Activated T-cell treated with anti-CD3 and anti-CD28 coated beads, Interleukin-2, amount 50 U/mL, for 72 hours (primary cell): ENCODE data around the gene BRCC3. TPM values are rescaled to one million over a fixed set of nuclear protein-coding genes. Genes with fewer than 3 reads are reported as not detected.
A peak's percentile ranks its signal among the peaks of the same experiment; 100 is the strongest.

Experiments
- ATAC-seq, 2 donors: fragments of 150-1000 bp; cut with Tn5 transposase; replicated peaks in 1 of 2; 2 replicates each; pipeline ENCODE4 v1.10.0; 2021; ENCODE audit warnings: moderate library complexity in 2 of 2, mild to moderate bottlenecking in 1 of 2
- DNase-seq, 2 donors: peaks; one replicate each; pipeline ENCODE4 v3.0.0; 2021 to 2022; ENCODE audit warnings: mixed read lengths in 1 of 2
- H3K27ac Mint-ChIP-seq: one replicate; pipeline ENCODE4 v1.8.0; 2022; ENCODE audit warnings: mild to moderate bottlenecking, moderate library complexity, mixed read lengths
- H3K27me3 Mint-ChIP-seq: one replicate; pipeline ENCODE4 v1.8.0; 2022; ENCODE audit warnings: low read depth, mixed read lengths
- H3K36me3 Mint-ChIP-seq, 2 donors: one replicate each; pipeline ENCODE4 v1.8.0; 2022; ENCODE audit warnings: mixed read lengths in 2 of 2, mild to moderate bottlenecking in 1 of 2; ENCODE audit not compliant: insufficient read depth in 2 of 2
- H3K4me1 Mint-ChIP-seq: one replicate; pipeline ENCODE4 v1.8.0; 2022; ENCODE audit warnings: low read depth, mixed read lengths
- H3K4me3 Mint-ChIP-seq, 2 donors: one replicate each; pipeline ENCODE4 v1.8.0; 2022; ENCODE audit warnings: mild to moderate bottlenecking in 2 of 2, mixed read lengths in 2 of 2, moderate library complexity in 2 of 2
- H3K9me3 Mint-ChIP-seq, 2 donors: one replicate each; pipeline ENCODE4 v1.8.0; 2022; ENCODE audit warnings: mixed read lengths in 2 of 2
- total RNA-seq, 2 donors: library from RNA; stranded (reverse); gene quantifications; one replicate each; pipeline ENCODE4 v1.2.3, GENCODE V29; 2022

Gene BRCC3
- total RNA-seq, result 10 to 100 TPM; 25.9 to 33.3 TPM

DNA sequence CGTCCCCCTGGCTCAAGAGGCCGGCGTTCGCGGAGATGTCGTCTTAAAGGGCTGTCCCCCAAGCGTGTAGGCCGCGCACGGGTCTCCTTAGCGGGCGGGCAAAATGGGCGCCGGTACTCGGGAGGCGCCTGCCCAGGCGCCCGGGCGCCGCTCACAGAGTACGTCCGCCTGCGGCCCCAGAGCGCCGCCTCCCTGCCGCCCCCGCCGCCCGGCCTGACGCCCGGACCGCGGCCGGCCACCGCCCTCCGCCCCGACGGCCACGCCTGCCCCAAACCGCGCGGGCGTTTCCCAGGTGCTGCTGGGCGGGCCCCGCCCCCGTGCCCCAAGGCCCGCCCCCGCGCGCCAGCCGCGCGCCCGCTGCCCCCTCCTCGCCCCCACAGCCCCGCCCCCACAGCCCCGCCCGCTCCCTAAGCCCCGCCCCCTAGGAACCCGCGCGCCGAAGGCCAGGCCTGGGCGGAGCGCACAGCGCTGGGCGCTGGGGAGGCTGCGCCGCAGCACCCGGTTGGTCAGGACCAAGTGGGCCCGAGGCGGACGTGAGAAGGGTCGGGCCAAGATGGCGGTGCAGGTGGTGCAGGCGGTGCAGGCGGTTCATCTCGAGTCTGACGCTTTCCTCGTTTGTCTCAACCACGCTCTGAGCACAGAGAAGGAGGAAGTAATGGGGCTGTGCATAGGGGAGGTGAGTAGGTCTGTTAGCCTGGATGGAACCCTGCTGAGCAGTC lies at the start of gene BRCC3, which contains the start of the genes CMC4 and MTCP1:
Gene BRCC3 (plus strand): TSS at position 534 of the 719 bp plus-strand sequence. CDS start 20 bp downstream, at position 554.
Gene CMC4 (minus strand): TSS at position 162 of the 719 bp plus-strand sequence. CDS start 7,113 bp downstream, outside the sequence.
Gene MTCP1 (minus strand): TSS at position 162 of the 719 bp plus-strand sequence. CDS start 5,126 bp downstream, outside the sequence.
- Mint-ChIP-seq H3K4me1 (peaks cover 60% of the 10 kb centered on the region), H3K4me3 (peak within 1 kb of the TSS; percentile 91 to 97), H3K36me3 (peaks cover 17% of the 10 kb centered on the region in 2 donors), H3K9me3 (no peaks in the 10 kb centered on the region), H3K27ac (peak within 1 kb of the TSS; percentile 89), H3K27me3 (no peaks in the 10 kb centered on the region)
- ATAC-seq (peak; percentile 93 to 94), DNase-seq (peak; percentile 84 to 87)

GRCh38 chrX:155022585-155022984 lies 48.7 kb upstream of the BRCC3 start, which contains the start of gene F8:
Gene F8 (minus strand): TSS chrX:155022723. CDS start chrX:155022552, 171 bp downstream.
- no peaks in the 10 kb centered on the region for H3K27me3 Mint-ChIP-seq
- H3K9me3 Mint-ChIP-seq, result no peaks in the 10 kb centered on the region
- no peaks in the 10 kb centered on the region for H3K36me3 Mint-ChIP-seq
- DNase-seq (no peak), ATAC-seq (no peak)
- peaks cover 7% of the 10 kb centered on the region for H3K4me1 Mint-ChIP-seq
- no peak within 1 kb of the TSS for H3K4me3 Mint-ChIP-seq
- H3K27ac Mint-ChIP-seq, result no peak within 1 kb of the TSS

GRCh38 chrX:155023907-155024833 lies 47.1 kb upstream of the BRCC3 start:
- no peaks in the 10 kb centered on the region for H3K36me3 Mint-ChIP-seq
- H3K27ac Mint-ChIP-seq, result peak overlapping the region; percentile 48
- H3K4me3 Mint-ChIP-seq, result peak overlapping the region in 1 of 2 donors; percentile 5

GRCh38 chrX:155026420-155026726 lies 44.9 kb upstream of the BRCC3 start:
- no peak for ATAC-seq
- DNase-seq, result no peak

More at GRCh38 chrX:155023907-155024833, 47.1 kb upstream of the BRCC3 start:
- ATAC-seq, result no peak
- DNase-seq, result no peak
- Mint-ChIP-seq H3K4me1 (peaks cover 18% of the 10 kb centered on the region), H3K27me3 (no peaks in the 10 kb centered on the region), H3K9me3 (no peaks in the 10 kb centered on the region)

DNA sequence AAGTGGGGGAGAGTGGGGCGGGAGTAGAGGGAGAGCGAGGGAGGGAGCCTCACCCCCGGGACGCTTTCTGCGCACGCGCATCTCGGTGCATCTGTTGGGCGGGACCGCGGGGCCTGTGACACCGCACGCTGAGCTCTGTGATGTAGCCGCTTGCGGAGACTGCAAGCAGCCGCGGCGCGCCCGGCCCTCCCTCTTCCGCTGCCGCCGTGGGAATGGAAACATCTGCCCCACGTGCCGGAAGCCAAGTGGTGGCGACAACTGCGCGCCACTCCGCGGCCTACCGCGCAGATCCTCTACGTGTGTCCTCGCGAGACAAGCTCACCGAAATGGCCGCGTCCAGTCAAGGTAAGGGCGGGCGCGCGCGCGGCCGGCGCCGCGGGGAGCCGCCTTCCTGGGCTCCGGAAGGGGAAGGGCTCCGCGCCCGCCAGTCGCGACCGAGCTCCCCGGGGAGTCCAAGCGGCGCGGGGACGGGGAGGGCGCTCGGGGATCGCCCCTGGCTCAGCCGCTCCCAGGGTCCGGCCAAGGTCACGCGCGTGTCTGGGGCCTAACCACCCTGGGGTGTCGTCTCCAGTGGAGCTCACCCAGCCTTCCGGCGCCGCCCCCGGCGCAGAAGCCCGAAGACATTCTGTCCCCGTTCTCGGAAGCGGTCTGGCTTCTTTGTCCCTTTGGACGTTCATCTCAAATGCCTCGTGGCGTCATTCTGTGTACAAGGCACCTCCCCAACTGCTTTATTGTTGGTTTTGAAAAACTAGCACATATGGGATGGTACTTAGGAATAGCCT lies 44.4 kb upstream of the BRCC3 start, which contains the start of gene FUNDC2:
Gene FUNDC2 (plus strand): TSS at position 118 of the 782 bp plus-strand sequence. CDS start 95 bp downstream, at position 213.
- ATAC-seq (peak; percentile 88 to 89), DNase-seq (peak; percentile 92 to 94)
- H3K27me3 Mint-ChIP-seq, result no peaks in the 10 kb centered on the region
- peaks cover 29% of the 10 kb centered on the region for H3K4me1 Mint-ChIP-seq
- no peaks in the 10 kb centered on the region for H3K36me3 Mint-ChIP-seq
- H3K4me3 Mint-ChIP-seq, result peak within 1 kb of the TSS; percentile 81 to 96
- H3K27ac Mint-ChIP-seq, result peak within 1 kb of the TSS; percentile 99
- H3K9me3 Mint-ChIP-seq, result no peaks in the 10 kb centered on the region

More at GRCh38 chrX:155026420-155026726, 44.9 kb upstream of the BRCC3 start:
- Mint-ChIP-seq H3K9me3 (no peaks in the 10 kb centered on the region), H3K27me3 (no peaks in the 10 kb centered on the region), H3K4me1 (peaks cover 27% of the 10 kb centered on the region), H3K27ac (peak overlapping the region; percentile 82), H3K4me3 (peak overlapping the region; percentile 72 to 81), H3K36me3 (no peaks in the 10 kb centered on the region)

- no peaks in the 10 kb centered on the region for H3K9me3 Mint-ChIP-seq
Observed at GRCh38 chrX:155027509-155028066, 43.7 kb upstream of the BRCC3 start.

DNA sequence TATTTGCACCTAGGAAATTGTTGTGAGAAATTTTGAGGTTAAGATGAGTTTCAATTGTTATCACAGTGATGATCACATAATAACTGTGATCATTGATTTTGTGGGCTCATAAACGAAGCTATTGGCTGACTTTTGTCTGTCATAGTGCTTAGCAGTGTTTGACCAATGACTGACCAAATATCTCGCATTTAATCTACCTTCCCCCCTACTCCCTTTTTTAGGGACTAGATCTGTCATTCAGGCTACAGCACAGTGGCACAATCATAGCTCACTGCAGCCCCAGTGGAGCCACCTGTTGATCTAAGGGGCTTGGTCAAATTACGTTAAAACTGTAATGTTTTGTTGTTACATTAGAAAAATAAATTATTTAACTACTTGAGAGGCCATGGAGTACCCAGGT lies 43.2 kb upstream of the BRCC3 start:
- H3K27me3 Mint-ChIP-seq, result no peaks in the 10 kb centered on the region
- ATAC-seq, result no peak
- DNase-seq, result no peak
- H3K4me1 Mint-ChIP-seq, result peaks cover 29% of the 10 kb centered on the region
- H3K36me3 Mint-ChIP-seq, result no peaks in the 10 kb centered on the region
- H3K4me3 Mint-ChIP-seq, result peak overlapping the region; percentile 81 to 96
- no peaks in the 10 kb centered on the region for H3K9me3 Mint-ChIP-seq
- peak overlapping the region; percentile 99 for H3K27ac Mint-ChIP-seq

More at GRCh38 chrX:155027509-155028066, 43.7 kb upstream of the BRCC3 start:
- H3K36me3 Mint-ChIP-seq, result no peaks in the 10 kb centered on the region
- peaks cover 29% of the 10 kb centered on the region for H3K4me1 Mint-ChIP-seq
- ATAC-seq, result peak; percentile 30 to 41
- peak overlapping the region; percentile 81 to 96 for H3K4me3 Mint-ChIP-seq
- peak; percentile 12 to 28 for DNase-seq
- peak overlapping the region; percentile 99 for H3K27ac Mint-ChIP-seq
- H3K27me3 Mint-ChIP-seq, result no peaks in the 10 kb centered on the region

DNA sequence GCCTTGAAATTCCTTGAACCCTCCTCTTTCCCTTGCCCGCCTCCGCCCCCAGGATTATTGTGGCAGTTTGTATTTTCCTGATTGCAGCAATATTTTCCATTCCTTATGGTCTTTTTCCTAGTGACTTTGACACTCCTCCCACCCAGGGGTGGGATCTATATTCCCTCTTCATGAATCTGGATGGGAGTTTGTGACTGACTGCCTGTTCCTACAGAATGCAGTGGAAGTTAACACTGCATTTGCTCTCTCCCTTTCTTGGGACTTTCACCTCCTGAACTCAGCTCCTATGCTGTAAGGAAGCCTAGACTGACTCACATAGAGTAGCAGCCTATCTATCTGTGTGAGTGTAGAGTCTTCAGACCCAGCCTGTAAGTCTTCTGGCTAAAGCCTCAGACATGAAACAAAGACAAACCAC lies 42.4 kb upstream of the BRCC3 start:
- H3K4me1 Mint-ChIP-seq, result peaks cover 29% of the 10 kb centered on the region
- no peak for DNase-seq
- H3K27me3 Mint-ChIP-seq, result no peaks in the 10 kb centered on the region
- peak overlapping the region; percentile 81 to 96 for H3K4me3 Mint-ChIP-seq
- H3K27ac Mint-ChIP-seq, result peak overlapping the region; percentile 92
- H3K36me3 Mint-ChIP-seq, result no peaks in the 10 kb centered on the region
- no peak for ATAC-seq
- no peaks in the 10 kb centered on the region for H3K9me3 Mint-ChIP-seq

DNA sequence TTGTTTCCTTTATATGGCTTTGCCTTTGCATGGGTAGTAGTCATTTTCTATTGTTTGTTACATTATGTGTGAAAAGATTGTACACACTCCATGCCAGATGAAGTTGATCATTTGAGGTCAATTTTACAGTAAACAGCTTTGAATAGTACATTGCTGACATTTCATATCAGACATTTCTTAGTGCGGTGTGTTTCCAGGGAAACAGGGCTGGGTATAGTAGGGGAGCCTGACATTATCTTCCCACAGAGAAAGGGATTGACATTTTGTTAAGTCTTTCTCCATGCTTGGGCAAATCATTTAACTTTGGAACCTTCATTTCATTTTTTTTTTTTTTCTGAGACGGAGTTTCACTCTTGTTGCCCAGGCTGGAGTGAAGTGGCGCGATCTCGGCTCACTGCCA lies 39.7 kb upstream of the BRCC3 start:
- H3K4me1 Mint-ChIP-seq, result peaks cover 22% of the 10 kb centered on the region
- peaks cover 10 to 17% of the 10 kb centered on the region in 2 donors for H3K36me3 Mint-ChIP-seq
- peak overlapping the region; percentile 24 for H3K27ac Mint-ChIP-seq
- ATAC-seq, result no peak
- H3K4me3 Mint-ChIP-seq, result no peak overlapping the region
- peaks cover 0 to 2% of the 10 kb centered on the region in 2 donors for H3K9me3 Mint-ChIP-seq
- DNase-seq, result no peak
- H3K27me3 Mint-ChIP-seq, result no peaks in the 10 kb centered on the region

GRCh38 chrX:155035688-155036087 lies 35.6 kb upstream of the BRCC3 start:
- H3K27ac Mint-ChIP-seq, result no peak overlapping the region
- H3K27me3 Mint-ChIP-seq, result no peaks in the 10 kb centered on the region
- DNase-seq (no peak), ATAC-seq (no peak)
- peaks cover 9% of the 10 kb centered on the region for H3K4me1 Mint-ChIP-seq
- H3K36me3 Mint-ChIP-seq, result peaks cover 10 to 19% of the 10 kb centered on the region in 2 donors
- H3K9me3 Mint-ChIP-seq, result peaks cover 0 to 2% of the 10 kb centered on the region in 2 donors
- no peak overlapping the region for H3K4me3 Mint-ChIP-seq

DNA sequence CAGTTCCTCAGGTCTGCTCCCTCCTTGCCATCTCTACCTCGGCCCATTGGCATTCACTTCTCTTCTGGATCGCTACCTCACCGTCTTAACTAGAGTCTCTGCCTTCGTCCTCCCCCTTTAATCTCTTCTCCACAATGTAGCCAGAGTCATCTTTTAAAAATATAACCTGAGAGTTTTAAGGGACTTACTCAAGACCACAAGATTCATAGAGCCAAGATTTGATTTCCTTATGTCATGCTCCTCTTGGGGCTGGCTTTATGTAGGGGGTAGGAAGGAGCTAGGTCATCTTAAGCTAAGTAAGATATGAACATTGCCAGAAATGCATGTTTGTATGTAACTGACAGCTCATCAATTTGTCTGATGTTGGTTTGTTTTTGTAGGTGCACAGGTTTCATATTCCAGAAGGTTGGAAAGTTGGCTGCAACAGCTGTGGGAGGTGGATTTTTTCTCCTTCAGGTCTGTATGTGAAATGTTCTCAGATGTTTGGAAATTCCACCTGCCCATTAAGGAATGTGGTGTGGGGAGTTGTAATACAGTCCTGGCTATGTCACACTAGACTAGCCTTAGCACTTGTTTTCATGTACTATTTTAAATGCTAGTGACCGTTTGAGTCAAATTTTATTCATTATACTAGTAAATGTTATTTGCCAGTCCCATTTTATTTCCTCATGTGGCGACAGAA lies 25.0 kb upstream of the BRCC3 start:
- no peak overlapping the region for H3K4me3 Mint-ChIP-seq
- H3K4me1 Mint-ChIP-seq, result peaks cover 25% of the 10 kb centered on the region
- no peaks in the 10 kb centered on the region for H3K27me3 Mint-ChIP-seq
- DNase-seq (no peak), ATAC-seq (no peak)
- no peak overlapping the region for H3K27ac Mint-ChIP-seq
- no peaks in the 10 kb centered on the region for H3K9me3 Mint-ChIP-seq
- H3K36me3 Mint-ChIP-seq, result no peaks in the 10 kb centered on the region
